ENCODE measurements around the gene SNX3. TPM values are rescaled to one million over a fixed set of nuclear protein-coding genes. Genes with fewer than 3 reads are reported as not detected.

SNX3 gene
- total RNA-seq, 1 donor from 2014 or later = 122 TPM

DNA sequence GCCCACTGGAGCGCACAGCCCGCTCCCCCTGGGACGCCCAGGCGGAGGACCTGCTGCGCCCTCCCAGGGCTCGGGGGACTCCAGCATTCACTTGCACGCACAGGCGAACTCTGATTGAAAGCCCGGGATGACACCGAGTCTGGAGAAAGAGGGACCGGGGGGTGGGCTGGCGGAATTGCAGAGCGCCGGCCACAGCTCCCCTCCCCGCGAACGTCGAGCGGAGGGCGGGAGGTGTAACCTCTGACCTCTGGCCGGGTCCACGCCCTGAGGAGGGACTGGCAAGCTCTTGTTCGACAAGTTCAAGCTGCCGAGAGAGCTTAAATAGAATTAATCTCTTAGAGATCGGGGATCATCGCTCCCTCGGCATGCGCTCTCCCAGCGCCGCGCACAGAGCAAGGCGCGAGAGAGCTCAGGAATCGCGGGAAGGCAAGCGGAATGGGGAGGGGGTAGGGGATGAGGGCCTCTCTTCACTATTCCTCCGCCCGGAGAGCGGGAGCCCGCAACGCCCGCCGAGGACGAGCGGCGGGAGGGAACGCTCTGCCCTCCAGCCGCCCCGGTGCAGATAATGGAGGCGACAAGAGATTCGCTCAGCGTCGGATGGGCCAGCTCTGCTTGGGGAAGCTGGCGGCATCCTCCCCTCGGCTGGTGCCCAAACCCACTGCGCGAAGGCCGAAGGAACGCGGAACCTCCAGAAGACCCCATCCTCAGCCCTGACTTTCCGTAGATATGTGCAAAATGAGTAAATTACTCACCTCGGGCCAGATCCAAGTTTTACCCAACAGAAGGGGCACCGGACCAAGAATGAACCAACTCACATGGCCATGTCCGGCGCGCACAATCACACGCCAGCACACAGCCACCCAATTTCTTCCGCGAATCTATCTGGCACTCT lies 95.8 kb downstream of the SNX3 start:
- peaks cover 46% of the 10 kb centered on the region for H3K4me1 Mint-ChIP-seq
- peak; percentile 75 for DNase-seq (ENCODE audit: low spot score)

DNA sequence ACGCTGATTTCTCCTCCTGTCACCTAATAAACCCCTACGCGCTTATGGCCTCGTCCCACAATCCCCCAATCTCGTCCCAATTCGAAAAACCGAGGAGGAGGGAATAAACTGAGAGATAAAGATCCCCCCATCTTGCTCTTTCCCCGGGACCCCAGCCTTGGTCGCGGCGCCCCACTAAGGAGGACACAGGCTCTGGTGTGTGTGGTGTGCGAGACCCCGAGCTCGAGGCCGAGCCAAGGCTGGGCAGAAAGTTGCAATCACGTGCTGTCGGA lies 96.4 kb downstream of the SNX3 start:
- TF ChIP-seq EZH2phosphoT487 (IDR thresholded peaks at IDR 0.05) (no peak), CTCF (IDR thresholded peaks at IDR 0.05) (no peak), EZH2 (IDR thresholded peaks at IDR 0.05) (no peak)
- no peak for DNase-seq (ENCODE audit: low spot score)
- peaks cover 2% of the 10 kb centered on the region for H3K9me3 Mint-ChIP-seq
- Histone ChIP-seq H3K27ac (no peak overlapping the region), H3K36me3 (no peaks in the 10 kb centered on the region), H3K9ac (no peak overlapping the region), H3F3A (ENCODE audit: low read depth) (peaks cover 61% of the 10 kb centered on the region), H4K20me1 (ENCODE audit: low read depth) (peaks cover 80% of the 10 kb centered on the region), H3K4me2 (peak overlapping the region; percentile 83), H2AFZ (replicated peaks) (no peak overlapping the region), H3K4me1 (peaks cover 90% of the 10 kb centered on the region), H3K27me3 (peaks cover 100% of the 10 kb centered on the region), H3K9me3 (ENCODE audit: low read depth) (no peaks in the 10 kb centered on the region), H3K79me2 (ENCODE audit: low read depth) (no peaks in the 10 kb centered on the region), H3K4me3 (peak overlapping the region; percentile 42)
- peaks cover 94% of the 10 kb centered on the region for H3K27me3 Mint-ChIP-seq (ENCODE audit: insufficient read depth, low read depth)
- peak overlapping the region; percentile 73 for H3K4me3 Mint-ChIP-seq
- H3K27ac Mint-ChIP-seq = no peak overlapping the region
- no peaks in the 10 kb centered on the region for H3K36me3 Mint-ChIP-seq
- H3K4me1 Mint-ChIP-seq = peaks cover 51% of the 10 kb centered on the region

More for the DNA sequence above, 95.8 kb downstream of the SNX3 start:
- no peaks in the 10 kb centered on the region for H3K36me3 Mint-ChIP-seq
- Histone ChIP-seq H3K9me3 (ENCODE audit: low read depth) (no peaks in the 10 kb centered on the region), H3K4me3 (peak overlapping the region; percentile 42), H3K27me3 (peaks cover 100% of the 10 kb centered on the region), H3F3A (ENCODE audit: low read depth) (peaks cover 58% of the 10 kb centered on the region), H4K20me1 (ENCODE audit: low read depth) (peaks cover 84% of the 10 kb centered on the region), H3K36me3 (no peaks in the 10 kb centered on the region), H3K79me2 (ENCODE audit: low read depth) (no peaks in the 10 kb centered on the region), H3K4me1 (peaks cover 89% of the 10 kb centered on the region), H2AFZ (replicated peaks) (peak overlapping the region; percentile 1), H3K9ac (no peak overlapping the region), H3K4me2 (peak overlapping the region; percentile 83), H3K27ac (no peak overlapping the region)
- H3K27ac Mint-ChIP-seq = no peak overlapping the region
- peak overlapping the region; percentile 73 for H3K4me3 Mint-ChIP-seq
- TF ChIP-seq EZH2phosphoT487 (IDR thresholded peaks at IDR 0.05) (peak; percentile 80), EZH2 (IDR thresholded peaks at IDR 0.05) (peak; percentile 74), CTCF (IDR thresholded peaks at IDR 0.05) (no peak)
- peaks cover 94% of the 10 kb centered on the region for H3K27me3 Mint-ChIP-seq (ENCODE audit: insufficient read depth, low read depth)
- peaks cover 2% of the 10 kb centered on the region for H3K9me3 Mint-ChIP-seq

DNA sequence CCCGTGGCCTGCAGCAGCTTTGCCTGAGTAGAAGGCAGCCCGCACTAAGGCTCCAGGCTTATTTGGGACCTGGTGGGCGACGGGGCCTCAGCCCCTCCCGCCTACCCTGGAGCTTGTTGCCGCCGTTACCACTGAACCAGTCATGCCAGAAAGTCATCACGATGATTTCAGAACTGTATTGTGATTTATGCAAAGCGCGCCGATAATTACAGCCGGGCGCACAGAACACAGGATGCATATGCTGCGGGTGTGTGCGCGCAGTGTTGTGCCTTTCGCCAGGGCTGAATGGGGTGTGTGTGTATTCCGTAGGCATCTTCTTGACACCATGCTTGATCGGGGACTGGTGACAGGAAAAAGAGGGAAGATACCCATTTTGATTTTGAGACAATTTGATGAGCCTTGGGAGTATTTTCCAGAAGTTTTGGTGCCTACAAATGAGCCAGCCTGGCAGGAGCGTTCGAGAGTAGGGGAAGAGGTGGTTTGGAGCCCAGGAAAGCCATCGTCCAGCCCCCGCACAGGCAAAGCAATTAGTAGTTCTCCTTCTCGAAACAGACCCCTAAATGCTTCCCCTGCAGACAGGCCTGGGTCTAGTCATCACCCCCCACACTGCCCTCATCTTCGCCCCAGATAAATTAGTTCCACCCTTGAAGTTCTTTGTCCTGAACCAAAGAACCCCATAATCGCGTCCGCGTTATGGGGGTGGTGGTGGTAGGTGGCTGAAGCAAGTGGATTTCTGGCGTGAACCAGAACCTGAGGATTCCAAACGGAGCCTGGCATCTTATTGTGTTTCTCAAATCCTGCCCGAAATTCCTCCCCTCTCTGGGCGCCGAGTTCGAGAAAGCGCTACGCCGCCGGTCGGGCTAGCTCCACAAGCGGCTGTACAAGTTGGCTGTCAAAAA lies 96.9 kb downstream of the SNX3 start:
- Histone ChIP-seq H3K36me3 (no peaks in the 10 kb centered on the region), H3K9me3 (ENCODE audit: low read depth) (no peaks in the 10 kb centered on the region), H2AFZ (replicated peaks) (no peak overlapping the region), H3K4me2 (peak overlapping the region; percentile 83), H3F3A (ENCODE audit: low read depth) (peaks cover 61% of the 10 kb centered on the region), H3K4me1 (peaks cover 90% of the 10 kb centered on the region), H3K79me2 (ENCODE audit: low read depth) (no peaks in the 10 kb centered on the region), H3K4me3 (peak overlapping the region; percentile 42), H3K27ac (no peak overlapping the region), H4K20me1 (ENCODE audit: low read depth) (peaks cover 80% of the 10 kb centered on the region), H3K27me3 (peaks cover 100% of the 10 kb centered on the region), H3K9ac (no peak overlapping the region)
- TF ChIP-seq EZH2phosphoT487 (IDR thresholded peaks at IDR 0.05) (peak; percentile 57), EZH2 (IDR thresholded peaks at IDR 0.05) (peak; percentile 56), CTCF (IDR thresholded peaks at IDR 0.05) (no peak)
- peaks cover 51% of the 10 kb centered on the region for H3K4me1 Mint-ChIP-seq
- peak; percentile 39 for DNase-seq (ENCODE audit: low spot score)
- H3K27me3 Mint-ChIP-seq (ENCODE audit: insufficient read depth, low read depth) = peaks cover 93% of the 10 kb centered on the region
- peak overlapping the region; percentile 73 for H3K4me3 Mint-ChIP-seq
- H3K9me3 Mint-ChIP-seq = peaks cover 2% of the 10 kb centered on the region
- no peak overlapping the region for H3K27ac Mint-ChIP-seq
- H3K36me3 Mint-ChIP-seq = no peaks in the 10 kb centered on the region

All from neural progenitor cell (in vitro differentiated cells).